Measurements from ENCODE around the gene TEC.

- TF ChIP-seq CTCF (IDR thresholded peaks at IDR 0.05 in 4 of 5, conservative IDR thresholded peaks at IDR 0.05 in 1 of 5) = no peak
- TF ChIP-seq POLR2A (IDR thresholded peaks at IDR 0.05) = no peak
Observed at GRCh38 chr4:48191758-48192157, 77.9 kb downstream of the TEC start.

Data from gastrocnemius medialis (tissue), 4 donors.